ENCODE data around the gene SLFNL1.

Gene SLFNL1

GRCh38 chr1:40966417-40966816 lies 55.1 kb downstream of the SLFNL1 start:
- no peak for DNase-seq (ENCODE audit: low read depth in 1 of 2, low spot score in 1 of 2)

Data from activated T-helper 1 cell treated with anti-CD3 and anti-CD28 coated beads, Interleukin-2, amount 50 U/mL, for 16 hours (primary cell).